Measurements from ENCODE around the gene ZBTB4. TPM values are rescaled to one million over a fixed set of nuclear protein-coding genes. Genes with fewer than 3 reads are reported as not detected.

ZBTB4 gene
- total RNA-seq, 1 donor: 45.5 TPM

GRCh38 chr17:7448461-7448860 lies 31.0 kb downstream of the ZBTB4 start:
- no peak for TF ChIP-seq CTCF (IDR thresholded peaks at IDR 0.05; ENCODE audit: insufficient read depth, low read length)
- H3K4me3 ChIP-seq (ENCODE audit: low read depth, low read length): no peak overlapping the region
- DNase-seq (ENCODE audit: low read depth): no peak

- no peak for TF ChIP-seq CTCF (IDR thresholded peaks at IDR 0.05; ENCODE audit: insufficient read depth, low read length)
- no peak for DNase-seq (ENCODE audit: low read depth)
- peak overlapping the region; percentile 33 for H3K4me3 ChIP-seq (ENCODE audit: low read depth, low read length)
Observed at GRCh38 chr17:7445619-7445968, 33.8 kb downstream of the ZBTB4 start.

- no peak for TF ChIP-seq CTCF (IDR thresholded peaks at IDR 0.05; ENCODE audit: insufficient read depth, low read length)
- H3K4me3 ChIP-seq (ENCODE audit: low read depth, low read length): peak within 1 kb of the TSS; percentile 33
- no peak for DNase-seq (ENCODE audit: low read depth)
Observed at GRCh38 chr17:7444682-7445618, 34.5 kb downstream of the ZBTB4 start, which contains the start of gene CHRNB1. Gene CHRNB1, plus strand, starts transcription at chr17:7445061. Its CDS starts 67 bp downstream, at chr17:7445128.

- DNase-seq (ENCODE audit: low read depth): peak; percentile 81
- no peak overlapping the region for H3K4me3 ChIP-seq (ENCODE audit: low read depth, low read length)
- no peak for TF ChIP-seq CTCF (IDR thresholded peaks at IDR 0.05; ENCODE audit: insufficient read depth, low read length)
Observed at GRCh38 chr17:7443499-7444485, 35.6 kb downstream of the ZBTB4 start.

- no peak overlapping the region for H3K4me3 ChIP-seq (ENCODE audit: low read depth, low read length)
- DNase-seq (ENCODE audit: low read depth): no peak
- TF ChIP-seq CTCF (IDR thresholded peaks at IDR 0.05; ENCODE audit: insufficient read depth, low read length): no peak
Observed at GRCh38 chr17:7442142-7442541, 37.3 kb downstream of the ZBTB4 start.

- no peak for TF ChIP-seq CTCF (IDR thresholded peaks at IDR 0.05; ENCODE audit: insufficient read depth, low read length)
- peak; percentile 25 for DNase-seq (ENCODE audit: low read depth)
- no peak overlapping the region for H3K4me3 ChIP-seq (ENCODE audit: low read depth, low read length)
Observed at GRCh38 chr17:7441266-7441665, 38.2 kb downstream of the ZBTB4 start.

Data from fibroblast of the aortic adventitia (primary cell).